GF-D8 (cell line): ENCODE measurements around the gene AAMP.

ENCODE experiments used
- DNase-seq: peaks from one replicate; lab custom pipeline; 2025; lab: John Stamatoyannopoulos, UW

AAMP gene

GRCh38 chr2:218221000-218221399, 48.9 kb downstream of the AAMP start:
- no peak for DNase-seq

GRCh38 chr2:218219934-218220333, 50.0 kb downstream of the AAMP start:
- no peak for DNase-seq

- peak; percentile 76 for DNase-seq
Observed at GRCh38 chr2:218218268-218219185, 51.4 kb downstream of the AAMP start.

GRCh38 chr2:218217360-218218267, 52.3 kb downstream of the AAMP start:
- peak; percentile 26 for DNase-seq

GRCh38 chr2:218216674-218217359, 53.1 kb downstream of the AAMP start, which contains the start of gene ARPC2:
Gene ARPC2 (plus strand): TSS chr2:218217189. CDS start chr2:218217471, 282 bp downstream.
- DNase-seq = peak; percentile 76

GRCh38 chr2:218216336-218216673, 53.6 kb downstream of the AAMP start:
- DNase-seq = no peak
